Spleen (tissue), 7 donors: Measurements from ENCODE around the gene TNFAIP8.

ENCODE experiments used
- CTCF ChIP-seq, 11 experiments: fragments of 200-600 bp in 7 of 11; fragments of 450-650 bp in 4 of 11; sonication (generic) in 4 of 11; IDR thresholded peaks in 8 of 11; conservative IDR thresholded peaks in 3 of 11; 1 replicate in 7 of 11; 2 replicates in 4 of 11; pipeline versions ENCODE4 v1.4.0 to v1.8.0; 2016 to 2021; ENCODE audit warnings: antibody characterized with exemption in 11 of 11, inconsistent platforms in 4 of 11, mild to moderate bottlenecking in 1 of 11
- POLR2AphosphoS5 ChIP-seq, 3 donors: sonication (generic); formaldehyde crosslinking; IDR thresholded peaks; one replicate each; pipeline ENCODE4 v1.5.1; 2017; ENCODE audit warnings: antibody characterized with exemption in 3 of 3
- donor health status: DM: no; HTN: no; CAD: no; lungs with moderate emphysema.
- donor health status: DM: no; HTN: no; CAD: no.
- donor health status: DM: no; HTN: no; CAD: no.

DNA sequence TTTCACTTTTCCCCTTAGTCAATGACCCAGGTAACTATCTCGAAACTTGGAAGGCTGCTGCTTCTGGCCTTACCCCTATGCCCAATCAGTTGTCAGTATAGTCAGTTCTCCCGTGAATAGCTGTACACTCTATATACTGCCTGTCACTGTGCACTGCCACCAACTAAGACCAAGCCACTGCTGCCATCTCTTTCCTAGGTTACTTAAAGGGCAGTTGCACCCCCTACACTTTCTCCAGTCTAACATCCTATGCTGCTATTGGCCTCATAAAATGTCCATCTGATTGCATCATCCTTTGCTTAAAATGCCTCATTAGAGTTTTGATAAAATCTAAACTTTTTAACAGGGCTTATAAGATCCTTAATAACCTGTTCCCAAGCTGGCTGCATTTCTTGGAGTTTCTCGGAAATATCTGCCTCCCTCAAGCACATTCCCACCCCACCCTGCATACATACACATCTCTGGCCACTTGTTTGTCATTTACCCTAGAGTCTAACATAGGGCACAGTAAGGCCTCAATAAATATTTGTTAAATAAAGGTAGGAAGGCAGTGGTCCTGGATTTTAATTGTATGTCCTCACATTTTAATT is 32.8 kb upstream of the TNFAIP8 start:
- TF ChIP-seq CTCF (IDR thresholded peaks at IDR 0.05 in 8 of 11, conservative IDR thresholded peaks at IDR 0.05 in 3 of 11), result no peak
- no peak for TF ChIP-seq POLR2AphosphoS5 (IDR thresholded peaks at IDR 0.05)
